PC-3 (cell line): ENCODE results near the gene SNTG2.

Experiments
- EZH2 ChIP-seq: fragments of 300-600 bp; sonication (generic); IDR thresholded peaks from one replicate; pipeline ENCODE4 v1.6.1; 2017; ENCODE audit warnings: antibody characterized with exemption, mild to moderate bottlenecking, low read length; ENCODE audit not compliant: unreplicated experiment
- TF ChIP-seq, protein P1 (sequence below): fragments of 300-600 bp; sonication (generic); conservative IDR thresholded peaks from 2 replicates; pipeline ENCODE4 v1.5.1; 2017; ENCODE audit warnings: antibody characterized with exemption, low read depth, mild to moderate bottlenecking, low read length

DNA sequence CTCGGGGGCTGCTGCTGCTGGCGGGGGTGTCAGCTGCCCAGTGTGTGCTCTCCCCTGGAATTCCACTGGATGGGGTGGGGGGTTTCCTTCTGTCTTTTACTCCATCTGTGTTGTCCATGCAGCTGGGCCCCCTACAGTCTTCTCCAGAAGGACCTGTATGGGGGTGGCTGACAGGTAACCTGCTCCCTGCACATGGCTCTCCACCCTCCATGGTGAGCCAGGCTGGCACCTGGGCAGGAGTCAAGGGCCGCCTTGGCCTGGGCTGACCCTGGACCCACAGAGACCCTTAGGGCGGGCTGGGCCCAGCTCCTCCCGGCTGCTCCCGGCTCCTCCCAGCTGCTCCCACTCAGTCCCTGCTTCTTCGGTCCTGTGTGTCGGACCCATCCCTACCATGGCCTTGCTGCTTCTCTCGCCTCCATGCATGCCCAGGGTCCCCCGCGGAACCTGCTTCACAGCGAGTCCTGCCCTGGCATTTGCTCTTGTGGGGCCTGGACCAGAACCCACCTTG is 15.0 kb downstream of the SNTG2 start:
- TF ChIP-seq EZH2 = no peak
- TF ChIP-seq, protein P1, sequence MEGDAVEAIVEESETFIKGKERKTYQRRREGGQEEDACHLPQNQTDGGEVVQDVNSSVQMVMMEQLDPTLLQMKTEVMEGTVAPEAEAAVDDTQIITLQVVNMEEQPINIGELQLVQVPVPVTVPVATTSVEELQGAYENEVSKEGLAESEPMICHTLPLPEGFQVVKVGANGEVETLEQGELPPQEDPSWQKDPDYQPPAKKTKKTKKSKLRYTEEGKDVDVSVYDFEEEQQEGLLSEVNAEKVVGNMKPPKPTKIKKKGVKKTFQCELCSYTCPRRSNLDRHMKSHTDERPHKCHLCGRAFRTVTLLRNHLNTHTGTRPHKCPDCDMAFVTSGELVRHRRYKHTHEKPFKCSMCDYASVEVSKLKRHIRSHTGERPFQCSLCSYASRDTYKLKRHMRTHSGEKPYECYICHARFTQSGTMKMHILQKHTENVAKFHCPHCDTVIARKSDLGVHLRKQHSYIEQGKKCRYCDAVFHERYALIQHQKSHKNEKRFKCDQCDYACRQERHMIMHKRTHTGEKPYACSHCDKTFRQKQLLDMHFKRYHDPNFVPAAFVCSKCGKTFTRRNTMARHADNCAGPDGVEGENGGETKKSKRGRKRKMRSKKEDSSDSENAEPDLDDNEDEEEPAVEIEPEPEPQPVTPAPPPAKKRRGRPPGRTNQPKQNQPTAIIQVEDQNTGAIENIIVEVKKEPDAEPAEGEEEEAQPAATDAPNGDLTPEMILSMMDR = no peak
